GM08714 (cell line): ENCODE data around the gene SLC39A5.
"Not testable (repeated sequence)": the region's sequence is repeated elsewhere in the genome, so short reads cannot be mapped to it uniquely, and the experiment has no call there.

ENCODE experiments used
- H3K4me3 ChIP-seq: fragments of 200-500 bp; sonication (Bioruptor generic); 2 replicates; pipeline ENCODE4 v1.5.1; 2014; ENCODE audit warnings: mild to moderate bottlenecking, low read length, inconsistent platforms
- ZNF274 ChIP-seq: IDR thresholded peaks from 2 replicates; pipeline ENCODE4 v1.6.1; 2012; ENCODE audit warnings: mild to moderate bottlenecking, low read depth, low read length

SLC39A5 gene

DNA sequence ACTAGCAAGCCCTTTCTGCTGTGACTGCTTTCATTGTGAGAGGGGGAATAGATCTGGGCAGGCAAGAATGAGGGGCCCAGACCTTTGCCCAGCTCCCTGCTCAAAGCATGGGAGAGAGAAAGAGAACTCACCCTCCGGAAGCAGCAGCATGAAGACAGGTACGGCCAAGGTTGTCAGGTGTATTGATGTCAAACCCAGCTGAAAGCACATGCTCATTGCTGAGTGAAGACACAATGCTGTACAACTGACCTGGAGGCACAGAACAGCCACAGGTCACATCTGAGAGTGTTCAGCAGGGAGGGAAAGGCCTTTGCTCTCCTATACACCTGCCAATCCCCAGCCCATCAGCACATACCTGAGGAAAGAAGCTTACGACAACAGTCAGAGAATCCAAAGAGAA is 22.8 kb downstream of the SLC39A5 start:
- H3K4me3 ChIP-seq, result no peak overlapping the region
- TF ChIP-seq ZNF274, result no peak

DNA sequence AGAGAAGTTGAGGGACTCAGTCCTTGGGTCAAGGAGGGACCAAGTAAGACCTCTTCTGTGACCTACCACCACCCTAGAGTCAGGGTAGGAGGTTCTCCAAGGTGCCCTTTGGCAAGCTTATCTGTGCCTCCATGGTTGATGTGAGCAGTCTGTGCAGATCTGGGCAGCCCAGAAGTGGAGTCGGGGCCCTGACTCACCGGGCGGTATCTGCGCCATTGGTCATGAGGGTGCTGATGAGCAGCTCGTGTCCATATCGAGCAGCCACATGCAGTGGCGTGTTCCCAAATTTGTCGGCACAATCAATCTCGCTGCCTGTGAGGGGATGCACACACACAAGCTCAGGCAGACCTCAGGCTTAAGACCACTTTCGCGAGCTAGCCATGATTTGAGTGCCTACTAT is 23.2 kb downstream of the SLC39A5 start:
- H3K4me3 ChIP-seq, result no peak overlapping the region
- TF ChIP-seq ZNF274, result no peak

DNA sequence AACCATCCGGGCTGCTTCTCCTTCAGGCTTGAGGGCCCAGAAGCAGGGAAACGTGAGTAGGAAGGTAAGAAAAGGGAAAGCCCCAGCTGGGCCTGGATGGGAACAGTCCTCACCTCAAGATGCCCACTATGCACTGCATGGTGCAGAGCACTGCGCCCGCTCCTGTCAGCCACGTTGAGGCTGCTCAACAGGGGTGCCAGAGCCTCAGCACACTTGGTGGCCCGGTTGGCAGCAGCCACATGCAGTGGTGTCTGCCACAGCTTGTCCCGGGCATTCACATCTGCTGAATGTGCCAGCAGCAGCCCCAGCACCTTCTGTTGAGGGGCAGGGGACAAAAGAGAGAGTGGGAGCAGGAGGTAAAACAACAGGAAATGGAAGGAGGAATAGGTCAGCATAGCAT is 25.8 kb downstream of the SLC39A5 start:
- TF ChIP-seq ZNF274, result no peak
- no peak overlapping the region for H3K4me3 ChIP-seq

DNA sequence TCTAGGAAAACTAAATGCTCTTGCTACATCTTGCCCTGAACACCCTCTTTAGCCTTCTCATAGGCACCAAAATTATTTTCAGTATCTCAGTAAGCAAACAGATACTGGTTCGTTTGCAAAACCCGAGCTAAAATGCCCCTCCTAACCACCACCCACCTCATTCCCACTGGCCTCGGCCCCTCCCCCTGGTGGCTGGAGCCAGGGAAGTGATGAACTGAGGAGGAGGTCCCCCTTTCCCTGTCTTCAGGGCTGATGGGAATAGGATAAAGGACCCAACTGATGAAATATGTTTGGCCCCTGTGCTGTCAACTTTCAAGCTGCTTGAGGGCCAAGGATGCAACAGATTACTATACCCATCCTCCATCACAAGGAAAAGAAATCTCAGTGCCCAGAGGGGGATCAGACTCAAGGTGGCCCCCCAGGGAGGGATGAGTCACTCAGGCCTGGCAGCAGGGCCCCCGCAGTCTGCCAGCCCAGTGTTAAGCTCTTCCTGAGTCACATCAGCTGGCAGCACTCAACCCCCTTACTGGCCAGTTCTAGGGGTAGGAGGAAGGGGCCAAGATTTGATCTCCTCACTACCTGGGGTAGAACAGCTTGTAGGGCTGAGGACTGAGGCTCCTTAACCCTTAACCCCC is 26.6 kb downstream of the SLC39A5 start:
- H3K4me3 ChIP-seq, result no peak overlapping the region
- TF ChIP-seq ZNF274, result no peak

GRCh38 chr12:56257071-56257470 is 27.2 kb downstream of the SLC39A5 start:
- no peak for TF ChIP-seq ZNF274
- H3K4me3 ChIP-seq, result peak overlapping the region; percentile 92; the same call in 1 of the 2 replicates

- peak overlapping the region; percentile 92 for H3K4me3 ChIP-seq
- TF ChIP-seq ZNF274, result no peak
Measured at GRCh38 chr12:56257491-56258067, 27.7 kb downstream of the SLC39A5 start.

DNA sequence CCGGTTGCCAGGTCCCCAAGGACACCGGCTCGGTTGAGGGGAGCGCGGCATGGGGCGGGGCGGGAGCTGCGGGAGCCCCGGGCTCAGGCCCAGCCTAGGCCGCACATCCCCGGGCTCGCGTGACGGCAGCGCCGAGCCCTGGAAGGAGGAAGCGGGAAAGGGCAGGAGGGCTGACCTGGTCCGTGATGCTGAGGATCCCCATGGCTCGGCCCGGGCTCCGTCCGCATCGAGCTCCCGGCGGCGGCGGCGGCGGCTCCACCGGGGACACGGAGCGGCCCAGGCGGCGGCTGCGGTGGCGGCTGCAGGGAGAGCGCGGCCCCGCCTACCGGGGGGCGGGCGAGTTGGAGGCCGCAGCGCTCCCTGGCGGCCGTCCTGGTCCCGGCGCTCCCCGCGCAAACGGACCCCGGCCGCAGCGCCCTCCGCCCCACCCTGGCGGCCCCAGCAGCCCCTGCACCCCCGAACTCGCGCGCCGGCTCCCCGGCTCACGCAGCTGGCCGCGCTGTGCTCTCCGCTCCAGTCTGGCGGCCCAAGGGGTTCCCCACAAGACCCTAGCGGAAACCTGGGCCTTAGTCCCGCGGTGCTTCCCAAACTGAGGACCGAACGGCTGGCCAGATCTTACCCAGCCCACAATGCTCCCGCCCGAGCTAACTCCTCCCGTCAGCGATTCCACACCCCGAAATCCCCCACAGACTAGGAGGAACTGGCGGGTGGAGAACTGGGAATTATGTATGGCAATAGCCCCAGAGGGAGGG is 28.4 kb downstream of the SLC39A5 start, which contains the start of gene ANKRD52:
Gene ANKRD52 (minus strand): TSS at position 317 of the 752 bp plus-strand sequence. CDS start 115 bp downstream, at position 202.
- no peak for TF ChIP-seq ZNF274
- peak within 1 kb of the TSS; percentile 92 for H3K4me3 ChIP-seq

DNA sequence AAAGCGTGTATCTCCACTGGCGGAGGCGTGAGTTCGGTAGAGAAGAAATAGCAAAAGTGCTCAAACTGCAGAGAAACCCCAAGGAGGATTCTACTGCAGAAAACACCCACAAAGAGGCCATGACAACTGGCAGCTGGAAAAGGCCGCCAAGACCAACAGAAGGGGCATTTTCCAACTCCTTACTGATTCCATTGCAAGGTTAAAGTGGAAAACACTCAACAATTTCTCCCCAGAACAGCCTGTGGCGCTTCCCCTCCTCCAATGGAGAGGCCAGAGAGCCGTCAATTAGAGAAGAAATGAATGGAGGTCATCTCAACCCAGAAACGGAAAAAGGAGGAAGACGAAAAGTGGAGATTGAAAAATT is 29.0 kb downstream of the SLC39A5 start:
- peak overlapping the region; percentile 92; the same call in 1 of the 2 replicates for H3K4me3 ChIP-seq
- no peak for TF ChIP-seq ZNF274

DNA sequence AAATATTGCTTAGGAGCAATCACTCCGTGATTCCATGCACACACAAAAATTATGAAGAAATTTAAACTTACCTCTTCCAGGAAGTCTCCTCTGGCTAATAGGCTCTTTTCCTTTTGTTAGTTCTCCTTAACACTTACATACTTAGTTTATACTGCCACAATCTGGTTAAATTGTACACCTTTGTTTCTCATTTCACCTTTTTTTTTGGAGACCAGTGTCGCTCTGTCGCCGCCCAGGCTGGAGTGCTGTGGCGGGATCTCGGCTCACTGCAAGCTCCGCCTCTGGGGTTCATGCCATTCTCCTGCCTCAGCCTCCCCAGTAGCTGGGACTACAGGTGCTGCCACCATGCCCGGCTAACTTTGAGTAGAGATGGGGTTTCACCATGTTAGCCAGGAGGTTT is 30.5 kb downstream of the SLC39A5 start:
- H3K4me3 ChIP-seq, result no peak overlapping the region
- TF ChIP-seq ZNF274, result no peak

DNA sequence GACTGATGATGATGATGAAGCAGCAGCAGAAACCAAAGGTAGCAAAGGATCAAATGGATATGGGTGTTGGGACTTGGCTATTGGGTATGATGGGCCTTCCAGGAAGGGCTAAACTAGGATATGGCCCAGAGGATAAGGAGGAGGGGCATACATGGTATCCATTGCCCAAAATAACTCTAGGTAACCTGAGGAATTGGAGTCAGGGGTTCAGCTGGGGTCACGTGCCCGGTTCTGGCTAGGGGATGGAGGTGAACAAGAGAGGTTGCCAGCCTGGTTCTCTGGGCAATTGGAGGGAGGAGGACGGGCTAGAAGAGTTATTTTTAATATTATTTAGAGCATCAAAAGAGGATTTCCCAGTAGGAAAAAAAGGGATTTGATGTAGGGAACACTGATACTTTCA is 31.1 kb downstream of the SLC39A5 start:
- TF ChIP-seq ZNF274, result no peak
- no peak overlapping the region for H3K4me3 ChIP-seq

GRCh38 chr12:56261503-56262232 is 31.8 kb downstream of the SLC39A5 start:
- no peak for TF ChIP-seq ZNF274
- H3K4me3 ChIP-seq, result no peak overlapping the region

DNA sequence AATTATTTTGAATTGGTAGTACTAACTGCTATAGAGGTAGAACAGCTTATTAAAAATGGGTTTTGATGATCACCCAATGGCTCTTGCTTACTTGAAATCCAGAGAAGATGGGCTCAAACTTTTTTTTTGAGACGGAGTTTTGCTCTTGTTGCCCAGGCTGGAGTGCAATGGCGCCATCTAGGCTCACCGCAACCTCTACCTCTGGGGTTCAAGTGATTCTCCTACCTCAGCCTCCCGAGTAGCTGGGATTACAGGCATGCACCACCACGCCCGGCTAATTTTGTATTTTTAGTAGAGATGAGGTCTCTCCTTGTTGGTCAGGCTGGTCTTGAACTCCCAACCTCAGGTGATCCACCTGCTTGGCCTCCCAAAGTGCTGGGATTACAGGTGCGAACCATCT is 33.1 kb downstream of the SLC39A5 start:
- H3K4me3 ChIP-seq, result not testable (repeated sequence)

DNA sequence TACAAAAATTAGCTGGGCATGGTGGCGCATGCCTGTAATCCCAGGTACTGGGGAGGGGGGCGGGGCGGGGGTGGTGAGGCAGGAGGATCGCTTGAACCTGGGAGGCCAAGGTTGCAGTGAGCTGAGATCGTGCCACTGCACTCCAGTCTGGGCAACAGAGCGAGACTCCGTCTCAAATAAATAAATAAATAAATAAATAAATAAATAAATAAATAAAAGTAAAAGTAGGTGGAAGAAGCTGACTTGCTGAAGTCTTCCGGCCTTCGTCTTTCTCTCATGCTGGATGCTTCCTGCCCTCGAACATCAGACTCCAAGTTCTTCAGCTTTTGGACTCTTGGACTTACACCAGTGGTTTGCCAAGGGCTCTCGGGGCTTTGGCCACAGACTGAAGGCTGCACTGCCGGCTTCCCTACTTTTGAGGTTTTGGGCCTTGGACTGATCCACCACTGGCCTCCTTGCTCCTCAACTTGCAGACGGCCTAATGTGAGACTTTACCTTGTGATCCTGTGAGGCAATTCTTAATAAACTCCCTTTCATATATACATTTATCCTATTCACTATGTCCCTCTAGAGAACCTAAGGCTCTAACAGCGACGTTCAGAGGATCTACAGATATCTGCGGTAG is 36.3 kb downstream of the SLC39A5 start:
- peak overlapping the region; percentile 74 for H3K4me3 ChIP-seq
